Posterior vena cava (tissue), 2 donors: ENCODE measurements around the gene CCDC106. TPM values are rescaled to one million over a fixed set of nuclear protein-coding genes. Genes with fewer than 3 reads are reported as not detected.

ENCODE experiments used
- DNase-seq: peaks from one replicate; pipeline ENCODE4 v3.0.0-alpha.2; 2020; ENCODE audit warnings: low spot score
- intact Hi-C, 2 donors: fragments of 100-400 bp; cut with DNase I; formaldehyde crosslinking; loops; one replicate each; pipeline versions ENCODE4 v1.14.1 to v1.14.2; 2022 to 2023
- total RNA-seq, 2 donors: library from RNA; stranded (reverse); fragmentation: NEBNext Ultra II Directional; extraction: Animal tissue kit (Norgen Biotek cat#: 25700); gene quantifications; one replicate each; pipeline ENCODE4 v1.2.1, GENCODE V29; 2021
- donor health status: DM: yes; HTN: yes; CAD: no.
- donor health status: DM: yes; HTN: yes; CAD: no.

Gene CCDC106
- total RNA-seq, 2 donors from 2014 or later, result 8.6 to 13.6 TPM

GRCh38 chr19:55660404-55660803, 12.4 kb downstream of the CCDC106 start:
- DNase-seq, result no peak
- intact Hi-C loops, result no loop called here

GRCh38 chr19:55660991-55661390, 13.0 kb downstream of the CCDC106 start:
- no peak for DNase-seq
- intact Hi-C loops, result no loop called here

GRCh38 chr19:55661826-55662225, 13.8 kb downstream of the CCDC106 start:
- intact Hi-C loops, result no loop called here
- DNase-seq, result no peak

GRCh38 chr19:55663846-55664536, 16.0 kb downstream of the CCDC106 start:
- no peak for DNase-seq
- intact Hi-C loops, result no loop called here

- intact Hi-C loops, result no loop called here
- no peak for DNase-seq
Observed at GRCh38 chr19:55666343-55667005, 18.5 kb downstream of the CCDC106 start.

GRCh38 chr19:55667006-55667381, 19.0 kb downstream of the CCDC106 start:
- intact Hi-C loops, result no loop called here
- no peak for DNase-seq

- no peak for DNase-seq
- intact Hi-C loops, result no loop called here
Observed at GRCh38 chr19:55667511-55667910, 19.5 kb downstream of the CCDC106 start.

- no peak for DNase-seq
- intact Hi-C loops, result no loop called here
Observed at GRCh38 chr19:55667958-55668357, 19.9 kb downstream of the CCDC106 start.

GRCh38 chr19:55668603-55669348, 20.8 kb downstream of the CCDC106 start:
- intact Hi-C loops, result no loop called here
- DNase-seq, result no peak

GRCh38 chr19:55669418-55670279, 21.6 kb downstream of the CCDC106 start:
- intact Hi-C loops, result no loop called here
- DNase-seq, result no peak

GRCh38 chr19:55670280-55671053, 22.5 kb downstream of the CCDC106 start:
- DNase-seq, result no peak

GRCh38 chr19:55671054-55671378, 23.0 kb downstream of the CCDC106 start:
- intact Hi-C loops, result no loop called here
- DNase-seq, result no peak

More at GRCh38 chr19:55670280-55671053, 22.5 kb downstream of the CCDC106 start:
- intact Hi-C loops, result no loop called here

GRCh38 chr19:55672418-55672817, 24.4 kb downstream of the CCDC106 start:
- intact Hi-C loops, result no loop called here
- DNase-seq, result no peak

GRCh38 chr19:55673465-55673864, 25.5 kb downstream of the CCDC106 start:
- intact Hi-C loops, result no loop called here
- DNase-seq, result no peak

- DNase-seq, result no peak
- intact Hi-C loops, result no loop called here
Observed at GRCh38 chr19:55673889-55674288, 25.9 kb downstream of the CCDC106 start.

- no peak for DNase-seq
- intact Hi-C loops, result no loop called here
Observed at GRCh38 chr19:55674459-55674840, 26.4 kb downstream of the CCDC106 start.

- DNase-seq, result peak; percentile 99
- intact Hi-C loops, result no loop called here
Observed at GRCh38 chr19:55674841-55675660, 27.0 kb downstream of the CCDC106 start, which contains the start of gene EPN1. EPN1 (plus strand) TSS chr19:55675226; CDS start chr19:55678628, 3,402 bp downstream.
